ENCODE measurements around the gene EXOC4. TPM values are rescaled to one million over a fixed set of nuclear protein-coding genes. Genes with fewer than 3 reads are reported as not detected.

Gene EXOC4
- polyA plus RNA-seq, 1 experiment, result 45.9 TPM

DNA sequence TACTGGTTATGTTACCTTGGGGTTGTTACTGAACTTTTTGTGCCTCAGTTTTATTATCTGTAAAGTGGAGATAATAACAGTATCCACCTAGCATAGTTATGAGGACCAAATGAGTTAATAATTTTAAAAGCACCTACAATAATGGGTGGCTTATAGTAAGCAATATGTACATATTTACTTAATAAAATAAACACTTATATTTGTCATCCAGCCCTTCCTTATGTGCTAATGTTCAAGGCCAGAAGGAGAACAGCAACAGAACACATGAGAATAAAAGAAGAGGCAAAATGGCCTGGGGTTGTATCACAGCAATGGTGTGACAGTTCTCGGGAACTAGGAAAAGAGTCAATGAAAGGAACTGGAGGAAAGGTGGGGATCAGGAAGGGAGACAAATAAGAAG, 618.9 kb downstream of the EXOC4 start:
- CTCF ChIA-PET, result interaction anchor here (1.1 kb wide), 1 partner anchor 17 kb away, joined by 3 read pairs; no protein-coding TSS in a partner anchor
- no peaks in the 10 kb centered on the region for H3K27me3 ChIP-seq (ENCODE audit: control insufficient read depth, insufficient read depth, low read length)
- TF ChIP-seq, protein P1, sequence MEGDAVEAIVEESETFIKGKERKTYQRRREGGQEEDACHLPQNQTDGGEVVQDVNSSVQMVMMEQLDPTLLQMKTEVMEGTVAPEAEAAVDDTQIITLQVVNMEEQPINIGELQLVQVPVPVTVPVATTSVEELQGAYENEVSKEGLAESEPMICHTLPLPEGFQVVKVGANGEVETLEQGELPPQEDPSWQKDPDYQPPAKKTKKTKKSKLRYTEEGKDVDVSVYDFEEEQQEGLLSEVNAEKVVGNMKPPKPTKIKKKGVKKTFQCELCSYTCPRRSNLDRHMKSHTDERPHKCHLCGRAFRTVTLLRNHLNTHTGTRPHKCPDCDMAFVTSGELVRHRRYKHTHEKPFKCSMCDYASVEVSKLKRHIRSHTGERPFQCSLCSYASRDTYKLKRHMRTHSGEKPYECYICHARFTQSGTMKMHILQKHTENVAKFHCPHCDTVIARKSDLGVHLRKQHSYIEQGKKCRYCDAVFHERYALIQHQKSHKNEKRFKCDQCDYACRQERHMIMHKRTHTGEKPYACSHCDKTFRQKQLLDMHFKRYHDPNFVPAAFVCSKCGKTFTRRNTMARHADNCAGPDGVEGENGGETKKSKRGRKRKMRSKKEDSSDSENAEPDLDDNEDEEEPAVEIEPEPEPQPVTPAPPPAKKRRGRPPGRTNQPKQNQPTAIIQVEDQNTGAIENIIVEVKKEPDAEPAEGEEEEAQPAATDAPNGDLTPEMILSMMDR (IDR thresholded peaks at IDR 0.05; ENCODE audit: insufficient read depth, low read depth, low read length), result no peak
- H3K4me3 ChIP-seq (ENCODE audit: low read depth, low read length), result no peak overlapping the region
- POLR2A ChIA-PET, result no interaction called here
- no peaks in the 10 kb centered on the region for H3K36me3 ChIP-seq (ENCODE audit: control insufficient read depth, insufficient read depth, low read length)
- DNase-seq (ENCODE audit: low read depth), result no peak

DNA sequence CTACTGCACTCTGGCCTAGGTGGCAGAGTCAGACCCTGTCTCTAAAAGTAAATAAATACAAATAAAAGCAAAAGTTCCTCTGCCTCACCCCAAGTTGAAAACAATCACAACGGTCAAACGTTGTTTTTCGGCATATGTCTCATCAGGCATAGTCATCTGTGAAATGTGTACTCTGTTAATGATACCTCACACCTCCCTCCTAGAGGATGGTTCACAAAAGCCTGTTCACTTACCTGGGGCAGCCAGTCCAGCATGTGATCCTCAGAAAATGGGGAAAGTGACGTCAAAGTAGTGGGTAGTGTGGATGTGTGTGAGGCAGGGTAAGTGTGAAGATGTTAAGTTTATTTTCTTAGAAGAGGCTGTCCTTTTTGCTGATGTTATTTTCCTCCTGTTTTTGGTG, 620.3 kb downstream of the EXOC4 start:
- Histone ChIP-seq H3K36me3 (ENCODE audit: control insufficient read depth, insufficient read depth, low read length) (no peaks in the 10 kb centered on the region), H3K4me3 (ENCODE audit: low read depth, low read length) (no peak overlapping the region), H3K27me3 (ENCODE audit: control insufficient read depth, insufficient read depth, low read length) (no peaks in the 10 kb centered on the region)
- ChIA-PET CTCF (no interaction called here), POLR2A (no interaction called here)
- TF ChIP-seq, protein P1 (IDR thresholded peaks at IDR 0.05; ENCODE audit: insufficient read depth, low read depth, low read length), result no peak
- no peak for DNase-seq (ENCODE audit: low read depth)

DNA sequence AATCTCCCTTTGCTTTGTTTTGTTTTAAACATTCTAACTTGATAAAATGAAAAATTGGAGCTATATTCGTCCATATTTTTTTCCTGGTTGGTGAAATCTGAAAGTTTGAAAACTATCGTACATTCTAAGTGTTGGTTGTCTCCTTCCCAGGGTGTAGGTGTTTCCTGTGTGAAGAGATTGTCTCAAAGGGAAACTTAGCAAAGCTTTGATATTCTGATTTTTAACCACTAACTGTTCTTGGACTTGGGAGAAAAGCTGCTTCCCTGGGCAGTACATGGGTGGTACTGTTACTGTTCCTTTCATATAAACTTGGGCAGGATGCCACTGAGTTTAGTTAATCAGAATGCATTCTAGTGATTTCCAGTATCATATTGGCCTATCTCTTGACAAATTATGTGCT, 620.8 kb downstream of the EXOC4 start:
- no peaks in the 10 kb centered on the region for H3K36me3 ChIP-seq (ENCODE audit: control insufficient read depth, insufficient read depth, low read length)
- TF ChIP-seq, protein P1 (IDR thresholded peaks at IDR 0.05; ENCODE audit: insufficient read depth, low read depth, low read length), result no peak
- no peak for DNase-seq (ENCODE audit: low read depth)
- ChIA-PET CTCF (interaction anchor here (0.9 kb wide), 1 partner anchor 572 kb away, joined by 3 read pairs; no protein-coding TSS in a partner anchor), POLR2A (no interaction called here)
- no peak overlapping the region for H3K4me3 ChIP-seq (ENCODE audit: low read depth, low read length)
- no peaks in the 10 kb centered on the region for H3K27me3 ChIP-seq (ENCODE audit: control insufficient read depth, insufficient read depth, low read length)

DNA sequence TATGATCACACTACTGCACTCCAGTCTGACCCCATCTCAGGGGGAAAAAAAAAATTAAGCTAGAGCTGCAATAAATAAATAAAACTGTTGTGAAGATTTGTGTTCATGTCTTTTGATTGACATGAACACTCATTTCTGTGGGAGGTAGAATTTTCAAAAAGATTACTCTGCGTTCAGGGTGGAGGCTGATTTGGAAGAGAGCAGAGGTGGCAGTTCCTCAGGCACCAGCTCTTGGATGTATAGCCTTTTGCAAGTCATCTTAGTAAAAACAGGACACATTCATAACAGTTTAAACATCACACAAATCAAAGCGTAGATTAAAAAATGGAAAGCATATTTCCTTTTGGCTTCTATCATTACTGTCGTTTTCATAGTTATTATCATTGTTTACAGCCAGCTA, 630.7 kb downstream of the EXOC4 start:
- DNase-seq (ENCODE audit: low read depth), result no peak
- TF ChIP-seq, protein P1 (IDR thresholded peaks at IDR 0.05; ENCODE audit: insufficient read depth, low read depth, low read length), result no peak
- ChIA-PET POLR2A (no interaction called here), CTCF (no interaction called here)
- no peaks in the 10 kb centered on the region for H3K36me3 ChIP-seq (ENCODE audit: control insufficient read depth, insufficient read depth, low read length)
- no peak overlapping the region for H3K4me3 ChIP-seq (ENCODE audit: low read depth, low read length)
- H3K27me3 ChIP-seq (ENCODE audit: control insufficient read depth, insufficient read depth, low read length), result no peaks in the 10 kb centered on the region

DNA sequence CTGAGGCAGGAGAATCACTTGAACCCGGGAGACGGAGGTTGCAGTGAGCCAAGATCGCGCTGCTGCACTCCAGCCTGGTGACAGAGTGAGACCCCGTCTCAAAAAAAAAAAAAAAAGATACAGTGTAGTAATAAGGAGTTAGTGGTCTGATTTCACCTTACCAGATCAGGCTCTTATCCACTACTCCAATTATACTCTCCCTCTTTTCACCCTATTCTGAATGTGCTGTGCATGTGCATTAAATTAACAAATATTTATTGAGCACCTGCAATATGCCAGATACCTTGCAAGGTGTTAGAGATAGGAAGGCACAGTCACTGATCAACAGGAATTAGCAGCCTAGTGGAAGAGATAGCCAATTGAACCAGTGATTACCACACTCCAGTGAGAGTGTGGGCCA, 632.3 kb downstream of the EXOC4 start:
- TF ChIP-seq, protein P1 (IDR thresholded peaks at IDR 0.05; ENCODE audit: insufficient read depth, low read depth, low read length), result no peak
- CTCF ChIA-PET, result interaction anchor here (0.6 kb wide), 1 partner anchor 11 kb away, joined by 3 read pairs; no protein-coding TSS in a partner anchor
- Histone ChIP-seq H3K27me3 (ENCODE audit: control insufficient read depth, insufficient read depth, low read length) (no peaks in the 10 kb centered on the region), H3K4me3 (ENCODE audit: low read depth, low read length) (no peak overlapping the region), H3K36me3 (ENCODE audit: control insufficient read depth, insufficient read depth, low read length) (no peaks in the 10 kb centered on the region)
- DNase-seq (ENCODE audit: low read depth), result no peak
- POLR2A ChIA-PET, result no interaction called here
